GM18508 (cell line): ENCODE results near the gene RSKR.
"Not testable (repeated sequence)": the region's sequence is repeated elsewhere in the genome, so short reads cannot be mapped to it uniquely, and the experiment has no call there.

Experiments used
- ATAC-seq: cut with Tn5 transposase; IDR thresholded peaks from one replicate; pipeline ENCODE4 v1.9.1; 2021; ENCODE audit warnings: moderate number of reproducible peaks; ENCODE audit not compliant: insufficient read depth, unreplicated experiment

The RSKR gene

DNA sequence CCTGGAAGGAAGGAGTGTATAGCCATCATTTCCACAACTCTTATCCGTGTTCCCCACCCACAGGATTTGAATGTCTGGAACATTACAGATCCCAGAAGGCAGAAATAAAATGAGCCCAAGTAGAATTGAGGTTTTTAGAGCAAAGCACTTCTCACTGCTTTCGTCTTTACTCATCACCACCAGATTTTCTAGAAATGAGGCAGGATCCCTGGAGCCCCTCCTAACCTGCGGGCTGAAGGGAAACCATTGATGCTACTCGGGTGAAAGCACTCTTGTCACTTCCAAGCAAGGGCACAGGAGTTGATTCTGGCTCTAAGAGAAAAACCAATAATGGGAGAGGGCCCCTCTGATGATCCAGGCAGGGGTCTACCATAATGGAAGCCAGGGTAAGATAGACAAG, 34.5 kb downstream of the RSKR start:
- no peak for ATAC-seq

DNA sequence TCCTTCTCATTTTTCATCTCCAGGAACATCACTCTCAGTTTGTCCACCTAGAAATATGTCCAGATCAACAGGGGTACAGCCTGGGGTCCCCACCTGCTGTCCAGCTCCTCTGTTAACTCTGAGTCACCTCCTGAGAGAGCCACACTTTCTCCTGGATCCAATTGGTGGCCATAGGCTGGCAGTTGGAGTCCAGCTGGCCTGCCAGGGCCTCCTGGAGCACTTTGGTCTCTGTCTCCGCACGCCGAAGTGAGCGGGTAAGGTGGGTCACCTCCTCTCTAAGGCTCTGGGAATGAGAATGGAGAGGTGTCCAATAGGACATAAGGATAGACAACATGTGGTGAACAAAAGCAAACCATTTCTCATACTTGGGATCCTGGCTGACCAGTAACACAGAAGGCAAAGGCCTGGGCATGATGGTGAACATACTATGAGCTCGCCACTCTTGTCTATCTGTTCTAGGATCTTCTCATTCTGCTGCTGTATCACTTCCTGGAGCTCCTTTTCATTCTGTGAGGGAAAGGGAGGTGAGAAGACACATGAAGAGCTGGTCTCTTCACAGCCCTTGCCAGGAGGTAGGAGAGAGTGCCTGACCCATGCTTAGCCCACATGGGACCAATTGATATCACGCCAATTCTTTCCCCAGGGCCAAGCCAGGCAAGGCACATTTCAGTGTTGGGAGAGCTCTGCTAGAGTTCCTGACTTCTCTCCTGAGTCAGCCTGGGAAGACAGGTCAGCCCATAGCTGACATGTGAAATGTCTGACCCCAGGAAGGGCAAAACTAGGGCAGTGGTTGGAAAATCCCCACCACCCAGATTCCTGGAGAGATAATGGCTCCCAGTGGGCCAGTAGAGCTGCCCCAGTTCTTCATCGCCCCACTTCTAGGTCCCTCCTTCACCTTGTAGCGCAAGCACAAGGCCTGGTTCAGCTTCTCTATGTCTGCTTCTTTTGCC, 35.5 kb downstream of the RSKR start:
- ATAC-seq = no peak

DNA sequence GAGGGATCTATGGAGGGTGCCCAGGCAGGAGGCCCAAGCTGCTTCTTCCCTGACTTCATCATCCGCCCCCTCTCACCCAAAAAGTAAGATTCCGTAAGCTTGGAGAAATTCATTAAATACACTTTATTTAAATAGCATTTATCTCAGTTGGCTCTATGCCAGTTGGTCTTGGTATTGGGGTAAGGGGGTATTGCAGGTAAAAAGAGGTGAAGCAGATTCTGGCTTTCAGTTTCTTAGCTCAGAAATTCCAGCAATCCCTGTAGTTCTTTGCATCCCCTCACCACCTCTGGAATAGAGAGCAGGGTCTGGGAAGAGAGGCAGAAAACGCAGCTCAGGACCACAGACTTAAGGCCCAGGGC, 36.5 kb downstream of the RSKR start:
- no peak for ATAC-seq

DNA sequence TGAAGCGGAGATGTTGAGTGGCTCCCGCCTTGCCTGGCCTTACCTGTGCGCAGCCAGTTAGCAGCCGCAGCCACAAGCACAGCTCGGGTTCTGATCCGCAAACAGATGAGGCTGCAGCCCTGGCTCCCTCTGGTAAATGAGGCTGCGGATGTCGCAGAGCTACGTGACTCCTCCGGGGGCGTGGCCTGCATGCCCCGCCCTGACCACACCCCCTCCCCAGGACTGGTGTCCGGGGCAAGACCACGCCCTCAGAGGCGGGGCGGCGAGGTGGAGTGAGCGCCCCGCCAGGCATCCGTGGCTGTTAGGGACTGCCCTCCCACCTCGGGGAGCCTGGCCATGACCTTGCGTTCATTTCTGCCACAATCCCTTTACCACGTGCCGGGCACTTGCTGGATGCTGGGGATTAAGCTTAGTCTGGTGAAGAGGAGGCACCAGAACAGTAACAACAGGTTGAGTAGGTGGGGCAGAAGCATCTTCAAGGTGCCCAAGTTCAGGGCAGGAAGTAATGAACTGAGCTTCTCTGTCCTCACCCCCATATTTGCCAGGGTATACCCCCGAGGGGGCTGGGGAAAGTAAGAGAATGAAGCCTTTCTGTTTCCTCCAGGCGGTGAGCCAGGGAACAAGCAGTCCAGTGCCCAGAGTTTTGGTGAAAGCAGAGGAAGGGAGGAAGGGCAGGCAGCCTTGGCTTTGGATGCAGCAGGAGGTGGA, 37.1 kb downstream of the RSKR start, which contains the start of gene ALDOC:
TSS of gene ALDOC (minus strand) at position 138 of the 708 bp plus-strand sequence. CDS start 1,363 bp downstream, outside the sequence.
- ATAC-seq = peak; percentile 42

DNA sequence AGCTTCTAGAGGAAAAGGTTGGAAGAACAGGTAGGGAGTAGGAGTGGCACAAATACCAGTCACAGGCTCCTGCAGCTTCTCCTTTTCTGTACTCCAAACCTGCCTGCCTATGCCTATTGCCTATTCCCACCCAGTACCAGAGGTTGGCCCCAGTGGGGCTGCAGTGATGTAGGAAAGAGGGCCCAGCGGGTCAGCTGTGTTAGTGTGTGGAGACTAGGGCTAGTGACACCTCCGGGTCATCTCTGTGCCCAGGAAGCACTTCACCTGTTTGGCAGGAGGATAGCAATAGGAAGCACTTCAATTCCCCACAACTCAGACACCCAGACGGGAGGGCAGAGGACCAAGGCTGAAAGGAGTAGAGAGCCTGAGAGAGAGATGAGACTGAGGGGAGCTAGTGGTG, 38.0 kb downstream of the RSKR start:
- ATAC-seq = not testable (repeated sequence)

DNA sequence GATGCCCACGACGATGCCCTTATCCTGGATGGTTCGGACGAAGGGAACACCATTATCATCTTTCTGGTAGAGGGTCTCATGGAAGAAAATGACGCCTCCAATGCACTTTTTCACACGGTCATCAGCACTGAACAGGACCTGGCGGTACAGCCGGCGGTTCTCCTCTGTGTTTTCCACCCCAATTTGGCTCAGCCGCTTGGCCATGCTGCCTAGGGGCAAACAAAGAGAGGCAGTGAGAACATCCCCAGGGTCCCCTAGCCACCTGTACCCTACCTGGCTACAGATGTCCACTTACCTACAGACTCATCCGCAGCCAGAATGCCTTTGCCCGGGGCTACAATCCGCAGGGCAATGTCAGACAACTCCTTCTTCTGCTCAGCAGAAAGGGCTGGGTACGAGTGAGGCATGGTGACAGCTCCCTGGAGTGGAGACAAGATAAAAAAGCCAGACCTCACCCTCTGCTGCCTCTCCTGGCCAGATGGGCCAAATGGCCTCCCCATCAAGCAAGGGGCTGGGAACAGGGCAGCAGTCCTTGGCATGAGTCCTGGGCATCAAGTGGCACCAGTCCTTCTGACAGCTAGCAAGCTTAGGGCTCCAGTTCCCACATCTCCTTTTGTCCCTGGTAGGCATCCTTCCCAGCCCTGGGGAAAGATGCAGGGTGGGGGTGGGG, 38.7 kb downstream of the RSKR start:
- ATAC-seq = no peak

DNA sequence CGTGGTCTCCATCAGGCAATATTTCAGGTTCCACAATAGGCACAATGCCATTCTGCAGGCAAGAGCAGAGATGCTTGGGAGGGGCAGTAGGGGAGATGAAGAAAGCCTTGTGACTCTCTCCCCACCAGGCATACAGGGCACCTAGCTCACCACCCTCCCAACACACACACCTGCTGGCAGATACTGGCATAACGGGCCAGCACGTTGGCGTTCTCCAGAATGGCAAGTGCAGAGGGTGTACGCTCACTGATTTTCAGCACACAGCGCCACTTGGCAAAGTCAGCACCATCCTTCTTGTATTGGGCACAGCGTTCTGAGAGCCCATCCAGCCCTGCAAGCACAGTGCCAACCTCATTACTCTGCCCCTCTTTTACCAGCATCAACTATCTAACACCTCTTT, 39.5 kb downstream of the RSKR start:
- ATAC-seq = no peak

DNA sequence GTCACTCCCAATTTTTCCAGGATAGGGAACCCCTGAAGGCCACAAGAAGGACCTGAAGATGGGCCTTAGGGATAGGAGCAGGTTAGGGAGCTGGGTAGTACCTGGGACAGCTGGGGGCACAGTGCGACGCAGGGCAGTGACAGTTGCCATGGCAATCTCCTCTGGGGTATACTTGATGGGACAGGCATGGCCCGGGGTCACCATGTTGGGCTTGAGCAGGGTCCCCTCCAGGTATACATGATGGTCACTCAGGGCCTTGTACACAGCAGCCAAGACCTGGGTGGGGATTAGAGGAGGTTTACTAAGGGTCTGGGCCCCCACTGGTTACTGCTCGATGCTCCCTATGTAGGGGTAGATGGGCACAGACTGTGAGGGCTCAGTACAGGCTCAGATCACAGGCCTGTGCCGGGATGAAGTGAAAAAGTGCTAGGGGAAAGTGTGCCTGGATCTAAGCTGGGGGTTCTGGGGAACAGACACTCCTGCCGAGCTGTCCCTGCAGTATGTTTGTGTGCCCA, 40.0 kb downstream of the RSKR start:
- no peak for ATAC-seq

DNA sequence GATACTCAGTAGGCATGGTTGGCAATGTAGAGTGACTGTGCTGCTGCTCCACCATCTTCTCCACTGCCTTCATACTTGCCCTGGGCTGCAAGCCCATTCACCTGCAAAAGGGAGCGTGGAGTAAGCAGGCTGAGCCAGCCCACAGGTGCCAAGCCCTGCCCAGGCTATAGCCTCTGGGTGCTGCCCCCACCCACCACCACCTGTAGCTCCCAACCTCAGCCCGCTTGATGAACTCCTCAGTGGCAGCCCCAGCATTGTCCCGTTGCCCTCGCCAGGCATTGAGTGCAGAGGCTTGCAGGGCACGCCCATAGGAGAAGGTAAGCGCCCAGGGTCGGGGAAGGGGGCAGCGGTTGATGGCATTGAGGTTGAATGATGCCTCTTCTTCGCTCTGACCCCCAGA, 40.5 kb downstream of the RSKR start:
- no peak for ATAC-seq

DNA sequence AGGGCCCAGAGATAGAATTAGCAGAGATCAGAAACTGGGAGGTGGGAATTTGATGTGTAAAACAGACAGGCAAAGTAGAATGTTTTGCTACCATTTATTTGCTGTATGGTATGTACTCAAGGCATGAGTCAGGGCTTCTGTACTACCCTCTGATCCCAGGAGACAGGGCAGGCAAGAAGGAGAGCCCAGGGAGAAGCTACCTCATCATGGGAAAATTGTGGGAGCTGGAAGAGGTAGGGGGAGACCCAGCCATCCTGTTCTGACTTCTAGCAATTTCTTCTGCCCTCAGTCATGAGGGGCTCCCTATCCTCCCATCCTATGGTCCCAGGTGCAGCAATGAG, 41.0 kb downstream of the RSKR start:
- ATAC-seq = no peak

DNA sequence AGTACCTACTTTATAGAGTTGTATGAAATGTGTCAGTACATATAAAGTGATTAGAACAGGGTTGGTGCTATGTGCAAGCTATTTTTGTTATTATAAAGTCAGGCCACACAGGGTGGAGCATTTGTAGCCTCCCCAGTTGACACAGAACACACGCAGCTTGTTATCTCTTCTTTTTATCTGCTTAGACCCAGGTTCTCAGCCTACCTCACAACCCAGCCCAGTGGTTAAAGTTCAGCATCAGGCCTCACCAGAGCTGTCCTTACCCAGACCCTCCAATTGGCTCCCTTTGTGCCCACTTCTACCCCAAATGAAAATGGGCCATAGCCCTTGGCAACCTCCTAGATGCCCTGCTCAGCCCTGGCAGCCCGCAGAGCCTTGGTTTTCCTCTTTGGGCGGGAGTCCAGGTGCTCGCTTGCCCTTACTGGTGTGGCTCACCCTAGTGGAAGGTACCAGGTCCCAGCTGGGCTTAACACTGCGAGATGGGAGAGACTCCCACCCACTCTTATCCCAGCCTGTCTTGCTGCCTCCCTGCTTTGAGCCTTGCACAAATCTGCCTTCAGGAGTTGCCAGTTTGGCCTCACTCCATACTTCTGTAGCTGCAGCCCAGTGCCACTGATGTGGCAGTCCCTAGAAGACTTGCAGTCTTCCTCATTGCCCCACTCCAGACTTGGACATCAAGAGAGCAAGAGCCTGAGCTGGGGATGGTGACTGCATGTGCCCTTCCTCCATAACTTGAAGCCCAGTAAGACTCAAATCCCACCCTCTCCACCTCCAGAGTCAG, 41.5 kb downstream of the RSKR start:
- no peak for ATAC-seq

DNA sequence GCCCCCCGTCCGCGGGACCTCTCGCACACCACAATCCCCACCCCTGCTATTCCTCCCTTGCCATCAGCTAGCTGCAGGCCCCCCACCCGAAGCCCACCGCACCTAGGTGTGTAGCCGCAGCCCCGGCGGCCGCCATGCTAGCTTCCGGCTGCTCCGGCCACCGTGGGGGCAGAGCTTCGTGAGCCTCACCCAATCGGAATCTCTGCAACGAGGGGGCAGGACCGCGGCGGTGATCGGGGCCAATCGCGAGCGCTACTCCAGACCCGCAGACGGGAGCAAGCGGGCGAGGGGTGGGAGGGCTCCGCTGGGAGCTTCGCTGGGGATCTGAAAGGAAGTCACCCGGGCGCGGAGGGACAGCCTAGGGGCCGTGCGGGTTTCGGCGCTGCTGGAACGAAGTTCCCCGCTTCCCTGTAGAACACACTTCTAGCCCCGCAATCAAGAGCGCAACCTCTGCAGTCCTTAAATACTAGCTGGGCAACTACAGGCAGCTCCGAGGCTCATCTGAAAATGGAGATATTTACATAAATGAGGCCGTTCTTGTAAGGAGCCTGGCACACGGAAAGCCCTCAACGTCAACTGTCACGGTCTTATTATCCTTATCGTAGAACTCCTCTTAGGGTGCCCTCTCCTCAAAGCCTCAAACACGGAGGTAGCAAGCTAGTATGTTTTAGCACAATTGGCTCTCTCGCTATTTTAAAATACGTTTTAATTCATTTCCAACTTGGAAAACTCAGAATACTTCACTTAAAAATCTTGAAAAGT, 42.4 kb downstream of the RSKR start, which contains the start of gene PIGS:
TSS of gene PIGS (minus strand) at position 164 of the 762 bp plus-strand sequence. CDS start at position 136, 28 bp downstream.
- ATAC-seq = no peak

DNA sequence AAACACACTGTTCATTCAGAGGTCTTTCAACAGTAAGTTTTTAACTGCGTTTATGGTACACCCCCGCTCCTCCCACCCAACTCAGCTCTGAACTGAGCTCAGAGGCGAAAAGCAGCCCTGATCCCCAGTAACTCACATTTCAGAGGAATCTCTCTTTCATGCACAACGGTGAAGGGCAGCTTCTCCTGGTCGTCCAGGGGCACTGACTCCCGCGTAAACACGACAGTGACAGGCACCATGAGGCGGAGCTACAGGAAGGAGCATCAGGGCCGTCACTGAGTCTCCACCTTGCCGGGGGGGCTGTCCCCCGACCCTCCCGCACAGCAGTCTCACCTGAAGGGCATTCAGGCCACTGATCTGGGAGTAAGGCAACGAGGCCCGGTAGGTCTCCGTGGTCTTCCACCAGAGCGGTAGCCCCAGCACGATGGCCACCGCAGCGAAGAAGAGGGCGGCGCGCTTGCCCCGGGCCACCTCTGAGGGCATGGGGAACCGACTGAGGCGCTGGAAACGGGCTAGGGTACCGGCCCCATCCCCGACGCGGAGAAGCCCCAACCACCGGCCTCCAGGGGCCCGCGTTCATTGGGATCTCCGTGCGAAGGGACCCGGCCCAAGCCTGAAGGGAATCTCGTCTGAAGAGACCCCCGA, 43.1 kb downstream of the RSKR start:
- ATAC-seq = no peak

DNA sequence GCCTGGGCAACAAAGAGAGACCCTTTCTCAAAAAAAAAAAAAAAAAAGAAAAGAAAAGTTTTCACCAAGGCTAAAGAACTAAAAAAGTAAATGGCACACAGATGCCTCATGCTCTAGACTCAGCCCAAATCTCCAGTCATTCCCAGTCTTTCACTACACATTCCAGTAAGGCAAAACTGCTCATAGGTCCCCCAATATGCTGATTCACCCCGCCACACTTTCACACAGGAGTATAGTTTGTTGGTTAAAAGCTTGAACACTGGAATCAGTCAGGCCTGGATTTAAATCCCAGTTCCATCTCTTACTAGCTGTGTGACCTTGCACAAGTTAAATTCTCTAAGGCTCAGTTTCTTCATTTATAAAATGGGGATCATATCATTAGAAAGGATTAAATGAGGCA, 44.5 kb downstream of the RSKR start:
- ATAC-seq = no peak

DNA sequence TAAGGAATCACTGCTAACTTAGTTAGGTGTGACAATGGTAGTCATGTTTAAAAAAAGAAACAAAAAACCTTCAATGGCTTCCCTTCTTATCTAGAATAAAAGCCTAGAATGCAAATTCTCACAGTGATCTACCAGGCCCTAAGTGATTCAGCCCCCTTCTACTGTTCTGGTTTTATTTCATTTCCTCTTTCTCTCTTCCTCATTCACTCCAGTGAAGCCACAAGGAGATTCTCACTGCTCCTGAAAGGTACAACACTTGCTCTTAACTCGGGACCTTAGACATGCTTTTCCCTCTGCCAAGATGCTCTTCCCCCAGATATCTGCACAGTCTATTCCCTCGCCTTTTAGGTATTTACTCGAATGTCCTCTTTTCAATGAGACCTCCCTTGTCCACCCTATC, 46.4 kb downstream of the RSKR start:
- ATAC-seq = no peak

DNA sequence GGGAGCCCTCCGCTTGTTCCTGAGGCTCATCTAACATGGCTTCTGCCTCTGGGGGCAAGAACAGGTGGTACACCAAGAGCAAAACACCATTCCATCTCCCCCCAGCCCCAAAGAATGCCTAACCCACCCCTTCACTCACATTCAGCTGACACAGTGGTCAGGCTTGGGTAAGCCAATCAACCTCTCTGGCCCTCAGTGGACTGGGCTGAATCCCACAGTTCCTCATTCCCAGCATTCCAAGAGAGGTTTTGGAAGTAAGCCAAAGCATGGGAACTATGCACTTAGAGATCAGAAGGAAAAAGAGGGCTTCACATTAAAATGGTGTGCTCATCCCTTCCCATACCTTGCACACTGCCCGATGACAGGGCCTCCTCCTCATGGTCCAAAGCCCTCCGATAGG, 50.5 kb downstream of the RSKR start:
- no peak for ATAC-seq
